ENCODE measurements around the gene CRTC2. TPM values are rescaled to one million over a fixed set of nuclear protein-coding genes. Genes with fewer than 3 reads are reported as not detected.
A peak's percentile ranks its signal among the peaks of the same experiment; 100 is the strongest.

Gene CRTC2
- total RNA-seq, 1 experiment from 2014 or later = 33.8 TPM

GRCh38 chr1:153960206-153960605, 1.8 kb upstream of the CRTC2 start (continued):
- TF ChIP-seq ZBTB33 (IDR thresholded peaks at IDR 0.05; ENCODE audit: extremely low read depth, insufficient replicate concordance, low read length) (no peak), CBX3 (IDR thresholded peaks at IDR 0.05; ENCODE audit: low read depth) (no peak), ZNF274 (IDR thresholded peaks at IDR 0.05; ENCODE audit: low read depth, low read length) (no peak), JUND (IDR thresholded peaks at IDR 0.05) (no peak), POLR2A (IDR thresholded peaks at IDR 0.05; ENCODE audit: borderline replicate concordance, extremely low read depth, insufficient read depth, insufficient read length) (no peak), FOSL1 (IDR thresholded peaks at IDR 0.05; ENCODE audit: low read depth) (no peak), ZFX (IDR thresholded peaks at IDR 0.05) (no peak), EGR1 (IDR thresholded peaks at IDR 0.05; ENCODE audit: low read depth) (no peak), RAD21 (IDR thresholded peaks at IDR 0.05; ENCODE audit: low read depth) (no peak), YY1 (IDR thresholded peaks at IDR 0.05; ENCODE audit: extremely low read depth, insufficient replicate concordance, low read depth, low read length) (no peak), EZH2 (IDR thresholded peaks at IDR 0.05) (no peak), SIN3A (IDR thresholded peaks at IDR 0.05; ENCODE audit: low read depth) (no peak), ATF3 (IDR thresholded peaks at IDR 0.05) (no peak)

GRCh38 chr1:153959454-153959853, 1.0 kb upstream of the CRTC2 start:
- no TSS peak for BruUV-seq (replicated peaks)
- no peak for TF ChIP-seq CTCF (IDR thresholded peaks at IDR 0.05 in 2 of 3, conservative IDR thresholded peaks at IDR 0.05 in 1 of 3; ENCODE audit: borderline replicate concordance in 1 of 3, insufficient read depth in 1 of 3, low read depth in 2 of 3, low read length in 2 of 3)
- TF ChIP-seq SRF (IDR thresholded peaks at IDR 0.05; ENCODE audit: low read depth) = no peak
- no peak for TF ChIP-seq ATF3 (IDR thresholded peaks at IDR 0.05)
- TF ChIP-seq EGR1 (IDR thresholded peaks at IDR 0.05; ENCODE audit: low read depth) = no peak
- TF ChIP-seq JUND (IDR thresholded peaks at IDR 0.05) = no peak
- no peak for TF ChIP-seq ELF1 (IDR thresholded peaks at IDR 0.05; ENCODE audit: borderline replicate concordance, low read depth)
- TF ChIP-seq EZH2phosphoT487 (IDR thresholded peaks at IDR 0.05; ENCODE audit: borderline replicate concordance) = no peak
- no peak for TF ChIP-seq SP1 (IDR thresholded peaks at IDR 0.05; ENCODE audit: low read depth)
- no peak for TF ChIP-seq CBX3 (IDR thresholded peaks at IDR 0.05; ENCODE audit: low read depth)
- TF ChIP-seq CEBPB (IDR thresholded peaks at IDR 0.05; ENCODE audit: low read depth) = no peak
- TF ChIP-seq TCF7L2 (IDR thresholded peaks at IDR 0.05; ENCODE audit: borderline replicate concordance, extremely low read depth, insufficient read depth, insufficient read length) = no peak
- TF ChIP-seq, protein P1, sequence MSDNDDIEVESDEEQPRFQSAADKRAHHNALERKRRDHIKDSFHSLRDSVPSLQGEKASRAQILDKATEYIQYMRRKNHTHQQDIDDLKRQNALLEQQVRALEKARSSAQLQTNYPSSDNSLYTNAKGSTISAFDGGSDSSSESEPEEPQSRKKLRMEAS (IDR thresholded peaks at IDR 0.05) = no peak
- ChIA-PET RAD21 (ENCODE audit: low non-redundant PET in 1 of 2, low total read pairs in 2 of 2, uncharacterized antibody in 2 of 2, unreplicated experiment in 2 of 2) (no interaction called here), CTCF (interaction anchor here (1.3 to 1.5 kb wide), 2 partner anchors 8 to 13 kb away, joined by 4 to 7 read pairs; partner anchors contain the start of genes CREB3L4 and DENND4B), POLR2A (interaction anchor here (1.0 to 2.7 kb wide), 3 partner anchors 8 to 31 kb away, joined by 3 to 7 read pairs (median 5); partner anchors contain the start of genes CREB3L4, JTB and RPS27)
- Histone ChIP-seq H4K20me1 (ENCODE audit: insufficient read depth) (no peaks in the 10 kb centered on the region), H3K9me2 (ENCODE audit: insufficient read depth) (no peaks in the 10 kb centered on the region), H3K4me3 (replicated peaks in 1 of 2; ENCODE audit: low read depth in 1 of 2, low read length in 2 of 2) (no peak overlapping the region), H2AFZ (ENCODE audit: low read depth, low read length, poor library complexity, severe bottlenecking) (no peak overlapping the region), H3K9ac (ENCODE audit: low read length) (no peak overlapping the region), H3K27me3 (ENCODE audit: insufficient read depth, low read length) (no peaks in the 10 kb centered on the region), H3K9me3 (ENCODE audit: control insufficient read depth in 1 of 2, insufficient read depth in 1 of 2, low read depth in 1 of 2, low read length in 2 of 2) (no peaks in the 10 kb centered on the region), H3K79me2 (ENCODE audit: insufficient read depth, low read length) (peaks cover 61% of the 10 kb centered on the region), H3K4me2 (ENCODE audit: low read length) (peak overlapping the region; percentile 87), H3K27ac (ENCODE audit: low read depth, low read length) (peak overlapping the region; percentile 94), H3K4me1 (ENCODE audit: control insufficient read depth in 1 of 2, insufficient read depth in 2 of 2, low read length in 2 of 2) (peaks cover 12 to 42% of the 10 kb centered on the region in 2 experiments; a peak in 3 of 4 replicates), H3K36me3 (ENCODE audit: control insufficient read depth in 1 of 2, insufficient read depth in 2 of 2, low read length in 2 of 2) (peaks cover 5 to 11% of the 10 kb centered on the region in 2 experiments; a peak in 1 of 4 replicates)
- DNase-seq (ENCODE audit: low read depth, low spot score) (no peak), ATAC-seq (no peak)
- intact Hi-C loops (cut with micrococcal nuclease) = no loop called here
